ENCODE data around the gene SESTD1. TPM values are rescaled to one million over a fixed set of nuclear protein-coding genes. Genes with fewer than 3 reads are reported as not detected.

SESTD1 gene
- total and polyA plus RNA-seq, 9 of the 15 experiments (the other 6 are each of a cell fraction or from before 2014, with no cell fraction given): 0.32 to 5.6 (median 2.1) TPM

- TF ChIP-seq PTBP1 (IDR thresholded peaks at IDR 0.05; ENCODE audit: low read depth, low read length): no peak
Observed at GRCh38 chr2:179125404-179125803, 139.2 kb downstream of the SESTD1 start (continued).

- H2AFZ ChIP-seq (ENCODE audit: low read depth, low read length): no peak overlapping the region
- H3K27me3 ChIP-seq (ENCODE audit: control insufficient read depth in 2 of 2, insufficient read depth in 2 of 2, low read length in 2 of 2): no peaks in the 10 kb centered on the region
- H3K4me3 ChIP-seq: no peak overlapping the region
- no peaks in the 10 kb centered on the region for H3K79me2 ChIP-seq (ENCODE audit: control insufficient read depth, insufficient read depth, low read length)
- H4K20me1 ChIP-seq (replicated peaks; ENCODE audit: control insufficient read depth, insufficient read depth, low read length): no peaks in the 10 kb centered on the region
- ChIA-PET CTCF (ENCODE audit: low intra/inter-chr PET ratio) (no interaction called here), POLR2A (interaction anchor here (0.7 kb wide), 1 partner anchor 799 kb away, joined by 3 read pairs; no protein-coding TSS in a partner anchor)
- H3K4me2 ChIP-seq (ENCODE audit: insufficient read depth, low read length): no peak overlapping the region
- H3K27ac ChIP-seq (ENCODE audit: extremely low read depth, low read depth, low read length): no peak overlapping the region
- no peaks in the 10 kb centered on the region for H3K4me1 ChIP-seq (replicated peaks in 1 of 2; ENCODE audit: control insufficient read depth in 2 of 2, insufficient read depth in 2 of 2, low read length in 2 of 2)
- H3K9ac ChIP-seq (ENCODE audit: insufficient read depth in 1 of 2, low read depth in 2 of 2, low read length in 2 of 2): no peak overlapping the region
- no peaks in the 10 kb centered on the region for H3K9me3 ChIP-seq (replicated peaks; ENCODE audit: control insufficient read depth, insufficient read depth, low read depth, low read length)
- no peak for FAIRE-seq
- no peaks in the 10 kb centered on the region for H3K36me3 ChIP-seq (ENCODE audit: control insufficient read depth, insufficient read depth, low read length)
- intact Hi-C loops (cut with micrococcal nuclease) (no loop called here), in situ Hi-C loops (cut with MboI) (no loop called here)
- no TSS peak for BruUV-seq (replicated peaks)
- WGBS (ENCODE audit: insufficient coverage, low coverage, missing lambda C conversion rate): 0% methylated on average over 3 of the region's 3 CpGs
- no peaks in the 10 kb centered on the region for H3K9me1 ChIP-seq (ENCODE audit: control insufficient read depth, insufficient read depth, low read length)
- ATAC-seq: no peak
- no peak for DNase-seq (ENCODE audit: extremely low read depth in 1 of 4, low spot score in 3 of 4)
- TF ChIP-seq MLLT1 (IDR thresholded peaks at IDR 0.05) (no peak), BCL6 (CRISPR knock-in tag; IDR thresholded peaks at IDR 0.05) (no peak), GATAD2B (IDR thresholded peaks at IDR 0.05; ENCODE audit: borderline replicate concordance) (no peak), ARID1B (IDR thresholded peaks at IDR 0.05) (no peak), TRIM25 (IDR thresholded peaks at IDR 0.05; ENCODE audit: borderline replicate concordance) (no peak), ZFX (CRISPR knock-in tag; IDR thresholded peaks at IDR 0.05) (no peak), MTF1 (CRISPR knock-in tag; IDR thresholded peaks at IDR 0.05; ENCODE audit: borderline replicate concordance) (no peak), ZNF318 (IDR thresholded peaks at IDR 0.05; ENCODE audit: borderline replicate concordance in 1 of 2, low read depth in 1 of 2) (no peak), POLR2A (conservative IDR thresholded peaks at IDR 0.05) (no peak)
Observed at GRCh38 chr2:179124282-179124681, 140.3 kb downstream of the SESTD1 start.

Data from K562 (cell line).